CD4-positive, alpha-beta T cell (primary cell): ENCODE results near the gene BNC1. TPM values are rescaled to one million over a fixed set of nuclear protein-coding genes. Genes with fewer than 3 reads are reported as not detected.

ENCODE experiments used
- ATAC-seq: fragments of 200-7000 bp; cut with Tn5 transposase; one replicate; pipeline ENCODE4 v1.10.0; 2022; ENCODE audit warnings: mild to moderate bottlenecking; ENCODE audit not compliant: poor library complexity
- CTCF ChIA-PET: fragments of 350-600 bp; sonication (Branson Sonifier 250); formaldehyde crosslinking; loops from one replicate; lab custom pipeline; 2021; ENCODE audit warnings: antibody characterized with exemption, inconsistent platforms; lab: Charles Lee
- POLR2A ChIA-PET: fragments of 350-600 bp; sonication (Branson Sonifier 250); formaldehyde crosslinking; loops from one replicate; lab custom pipeline; 2021; ENCODE audit warnings: antibody characterized with exemption, inconsistent platforms; lab: Charles Lee
- DNase-seq, 14 experiments: peaks; one replicate each; pipeline ENCODE4 v3.0.0-alpha.2; 2013 to 2020; ENCODE audit warnings: mixed read lengths in 2 of 14
- H3K27ac ChIP-seq, 2 donors: one replicate each; pipeline versions ENCODE4 v1.5.1 to v1.7.0; 2013; ENCODE audit warnings: low read length in 2 of 2, low read depth in 1 of 2, mild to moderate bottlenecking in 1 of 2
- H3K27me3 ChIP-seq, 2 experiments: 1 replicate in 1 of 2; 2 replicates in 1 of 2; pipeline versions ENCODE4 v1.6.1 to v1.7.0; 2013; ENCODE audit warnings: low read length in 2 of 2, control low read depth in 1 of 2, mild to moderate bottlenecking in 1 of 2, moderate library complexity in 1 of 2; ENCODE audit not compliant: insufficient read depth in 2 of 2, control insufficient read depth in 1 of 2
- H3K36me3 ChIP-seq: one replicate; pipeline ENCODE4 v1.6.1; 2013; ENCODE audit warnings: low read length, control low read depth; ENCODE audit not compliant: insufficient read depth
- H3K4me1 ChIP-seq: one replicate; pipeline ENCODE4 v1.6.1; 2013; ENCODE audit warnings: low read length, control low read depth; ENCODE audit not compliant: insufficient read depth
- H3K4me3 ChIP-seq: one replicate; pipeline ENCODE4 v1.5.1; 2013; ENCODE audit warnings: mild to moderate bottlenecking, low read length, moderate library complexity
- H3K9me3 ChIP-seq, 2 experiments: 1 replicate in 1 of 2; 2 replicates in 1 of 2; pipeline versions ENCODE4 v1.6.1 to v1.7.0; 2013; ENCODE audit warnings: low read length in 2 of 2, mild to moderate bottlenecking in 2 of 2, control low read depth in 1 of 2, moderate library complexity in 1 of 2; ENCODE audit not compliant: control insufficient read depth in 1 of 2, insufficient read depth in 1 of 2
- H3K27ac Mint-ChIP-seq: one replicate; pipeline ENCODE4 v1.8.0; 2020; ENCODE audit warnings: mixed read lengths
- H3K27me3 Mint-ChIP-seq: one replicate; pipeline ENCODE4 v1.8.0; 2021; ENCODE audit warnings: mixed read lengths
- H3K36me3 Mint-ChIP-seq: one replicate; pipeline ENCODE4 v1.8.0; 2021; ENCODE audit warnings: low read depth, mixed read lengths
- H3K4me1 Mint-ChIP-seq: one replicate; pipeline ENCODE4 v1.8.0; 2021; ENCODE audit warnings: low read depth, mixed read lengths
- H3K4me3 Mint-ChIP-seq: one replicate; pipeline ENCODE4 v1.8.0; 2020; ENCODE audit warnings: mild to moderate bottlenecking, mixed read lengths
- H3K9me3 Mint-ChIP-seq: one replicate; pipeline ENCODE4 v1.8.0; 2020; ENCODE audit warnings: mixed read lengths
- CTCF ChIP-seq: fragments of 200-600 bp; IDR thresholded peaks from one replicate; pipeline ENCODE4 v1.8.0; 2022; ENCODE audit warnings: antibody characterized with exemption, mild to moderate bottlenecking
- intact Hi-C, 2 experiments: fragments of 100-400 bp; cut with DNase I in 1 of 2; cut with micrococcal nuclease in 1 of 2; formaldehyde crosslinking; loops; one replicate each; pipeline versions ENCODE4 v1.15.1 to v1.9.0; 2023 to 2025; cut with DNase I, micrococcal nuclease
- total RNA-seq, 174 experiments: library from RNA in 2 of 174; stranded (reverse) in 2 of 174; gene quantifications; one replicate each; pipeline ENCODE4 v1.2.3 and lab custom pipeline; 2021 to 2026

Gene BNC1
- total RNA-seq, 2 experiments from 2014 or later, result not detected

DNA sequence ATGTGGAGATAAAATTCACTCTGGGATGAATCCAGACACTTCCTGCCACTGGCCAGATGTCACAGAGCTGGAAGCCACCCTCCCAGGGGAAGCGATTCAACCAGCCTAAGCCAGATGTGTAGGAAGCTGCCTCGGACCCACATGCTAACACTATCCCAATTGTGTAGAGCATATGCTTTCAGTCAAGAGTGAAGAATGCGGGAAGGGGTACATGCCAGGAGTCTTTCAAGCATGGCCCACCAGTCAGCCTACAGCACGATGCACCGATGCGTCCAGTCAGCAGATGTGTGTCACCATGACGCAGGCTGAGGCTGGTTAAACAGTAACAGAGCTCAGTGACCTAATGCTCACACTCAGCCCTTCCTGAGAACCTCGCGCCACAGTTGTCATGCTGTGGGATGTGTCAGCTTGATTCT lies 38.8 kb upstream of the BNC1 start:
- Mint-ChIP-seq H3K27me3 (peaks cover 38% of the 10 kb centered on the region), H3K4me1 (no peaks in the 10 kb centered on the region), H3K36me3 (no peaks in the 10 kb centered on the region), H3K4me3 (no peak overlapping the region), H3K27ac (no peak overlapping the region), H3K9me3 (no peaks in the 10 kb centered on the region)
- POLR2A ChIA-PET, result no interaction called here
- Histone ChIP-seq H3K36me3 (no peaks in the 10 kb centered on the region), H3K27me3 (no peaks in the 10 kb centered on the region), H3K4me3 (no peak overlapping the region), H3K4me1 (no peaks in the 10 kb centered on the region), H3K27ac (no peak overlapping the region), H3K9me3 (no peaks in the 10 kb centered on the region)
- DNase-seq, result no peak
- CTCF ChIA-PET, result no interaction called here
- no peak for ATAC-seq
- no peak for TF ChIP-seq CTCF
- intact Hi-C loops, result no loop called here

DNA sequence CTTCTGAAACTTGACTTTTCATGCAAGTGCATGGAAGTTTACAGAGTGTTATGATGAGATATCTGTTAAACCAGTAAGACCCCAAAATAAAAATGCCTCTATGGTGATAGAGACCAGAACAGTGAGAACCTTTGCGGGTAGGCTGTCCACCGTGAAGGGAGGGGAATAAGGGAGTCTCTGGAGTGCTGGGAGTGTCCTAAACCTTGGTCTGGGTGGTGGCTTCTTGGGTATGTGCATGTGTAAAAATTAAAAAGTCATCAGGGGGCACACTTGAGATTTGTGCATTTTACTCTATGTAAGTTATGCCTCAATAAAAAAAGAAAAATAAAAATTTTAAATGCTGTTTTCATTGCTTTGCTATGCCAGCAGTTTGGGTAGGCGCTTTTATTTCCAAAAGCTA lies 38.2 kb upstream of the BNC1 start:
- no peaks in the 10 kb centered on the region for H3K4me1 ChIP-seq
- H3K27me3 Mint-ChIP-seq, result peaks cover 35% of the 10 kb centered on the region

DNA sequence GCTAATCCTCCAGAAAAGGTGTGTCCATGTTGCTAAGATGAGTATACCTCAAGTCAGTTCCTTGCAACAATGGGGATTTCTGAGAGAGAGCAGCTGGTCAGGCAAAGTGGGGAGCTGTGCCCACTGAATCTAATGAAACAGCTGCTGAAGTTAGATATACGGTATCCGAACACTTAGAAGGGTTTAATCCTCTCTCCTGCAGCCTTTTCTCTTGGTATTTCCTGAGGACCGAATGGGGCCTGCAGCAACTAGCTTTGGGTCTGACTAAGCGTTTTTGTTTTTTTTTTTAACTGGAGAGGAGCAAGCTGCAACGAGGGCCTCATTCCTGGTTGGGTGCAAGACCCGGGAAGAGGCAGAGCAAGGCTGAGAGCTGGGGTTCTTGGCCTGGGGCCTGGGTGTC lies 37.6 kb upstream of the BNC1 start:
- no peaks in the 10 kb centered on the region for H3K4me1 ChIP-seq
- Mint-ChIP-seq H3K36me3 (no peaks in the 10 kb centered on the region), H3K27ac (no peak overlapping the region), H3K4me3 (no peak overlapping the region), H3K4me1 (no peaks in the 10 kb centered on the region), H3K27me3 (peaks cover 33% of the 10 kb centered on the region), H3K9me3 (no peaks in the 10 kb centered on the region)
- no peak for DNase-seq
- no peak overlapping the region for H3K4me3 ChIP-seq
- H3K9me3 ChIP-seq, result no peaks in the 10 kb centered on the region
- ATAC-seq, result no peak
- ChIA-PET POLR2A (no interaction called here), CTCF (no interaction called here)
- intact Hi-C loops, result no loop called here
- H3K36me3 ChIP-seq, result no peaks in the 10 kb centered on the region
- TF ChIP-seq CTCF, result no peak
- no peaks in the 10 kb centered on the region for H3K27me3 ChIP-seq
- H3K27ac ChIP-seq, result no peak overlapping the region

More for the DNA sequence above, 38.2 kb upstream of the BNC1 start:
- no peaks in the 10 kb centered on the region for H3K4me1 Mint-ChIP-seq
- Histone ChIP-seq H3K36me3 (no peaks in the 10 kb centered on the region), H3K27me3 (no peaks in the 10 kb centered on the region), H3K4me3 (no peak overlapping the region), H3K9me3 (no peaks in the 10 kb centered on the region), H3K27ac (no peak overlapping the region)
- no peak for ATAC-seq
- H3K27ac Mint-ChIP-seq, result no peak overlapping the region
- intact Hi-C loops, result no loop called here
- ChIA-PET POLR2A (no interaction called here), CTCF (no interaction called here)
- no peaks in the 10 kb centered on the region for H3K9me3 Mint-ChIP-seq
- no peak for TF ChIP-seq CTCF
- no peak for DNase-seq
- H3K4me3 Mint-ChIP-seq, result no peak overlapping the region
- no peaks in the 10 kb centered on the region for H3K36me3 Mint-ChIP-seq
